Measurements from ENCODE around the gene GSTM4. TPM values are rescaled to one million over a fixed set of nuclear protein-coding genes. Genes with fewer than 3 reads are reported as not detected.
A peak's percentile ranks its signal among the peaks of the same experiment; 100 is the strongest.

Gene GSTM4
- total and polyA plus RNA-seq, 9 of the 15 experiments (the other 6 are each of a cell fraction or from before 2014, with no cell fraction given): 18.8 to 53.4 (median 38.8) TPM

- TF ChIP-seq TRIM25 (IDR thresholded peaks at IDR 0.05; ENCODE audit: borderline replicate concordance): no peak
- no peak for TF ChIP-seq OTX1 (CRISPR knock-in tag; IDR thresholded peaks at IDR 0.05)
- TF ChIP-seq HMBOX1 (IDR thresholded peaks at IDR 0.05): peak; percentile 85
- no peak for TF ChIP-seq ZC3H4 (CRISPR knock-in tag; IDR thresholded peaks at IDR 0.05; ENCODE audit: borderline replicate concordance)
- TF ChIP-seq GMEB1 (CRISPR knock-in tag; IDR thresholded peaks at IDR 0.05): no peak
- TF ChIP-seq ZNF143 (CRISPR knock-in tag; IDR thresholded peaks at IDR 0.05): 0 out of 2 replicates have a peak, but pooled peaks have one; percentile 15
- TF ChIP-seq JUND (IDR thresholded peaks at IDR 0.05; ENCODE audit: borderline replicate concordance, low read depth, low read length): peak; percentile 82
- TF ChIP-seq JUND (tag; IDR thresholded peaks at IDR 0.05; ENCODE audit: borderline replicate concordance, low read depth, low read length): peak; percentile 67; the same call in 2 of the 3 replicates
- no peak for TF ChIP-seq TAF1 (IDR thresholded peaks at IDR 0.05; ENCODE audit: control insufficient read depth, extremely low read depth, insufficient read depth, low read length, severe bottlenecking)
- 0 out of 2 replicates have a peak, but pooled peaks have one; percentile 9 for TF ChIP-seq CBFA2T2 (conservative IDR thresholded peaks at IDR 0.05)
- peak; percentile 8 for TF ChIP-seq PRDM10 (IDR thresholded peaks at IDR 0.05; ENCODE audit: partially characterized antibody)
- TF ChIP-seq MXI1 (IDR thresholded peaks at IDR 0.05; ENCODE audit: low read depth, low read length): no peak
- no peak for TF ChIP-seq ERF (CRISPR knock-in tag; IDR thresholded peaks at IDR 0.05)
These were observed 38.6 kb upstream of the GSTM4 start (continued) for GRCh38 chr1:109617291-109617801.

All from K562 (cell line).